Cardiac fibroblast (primary cell): ENCODE data around the gene OR52I1.

Experiments used
- DNase-seq, 2 donors: peaks; one replicate each; pipeline versions ENCODE4 v3.0.0 to v3.0.0-alpha.2; 2010; ENCODE audit warnings: low read depth in 2 of 2
- H3K4me3 ChIP-seq, 2 donors: replicated peaks in 1 of 2; 1 replicate in 1 of 2; 2 replicates in 1 of 2; pipeline ENCODE4 v1.5.1; 2011; ENCODE audit warnings: low read depth in 2 of 2, low read length in 2 of 2, mild to moderate bottlenecking in 2 of 2, moderate library complexity in 1 of 2
- TF ChIP-seq, protein P1 (sequence below): IDR thresholded peaks from one replicate; pipeline ENCODE4 v1.5.1; 2011; ENCODE audit warnings: low read depth, mild to moderate bottlenecking, low read length, inconsistent platforms

The OR52I1 gene

DNA sequence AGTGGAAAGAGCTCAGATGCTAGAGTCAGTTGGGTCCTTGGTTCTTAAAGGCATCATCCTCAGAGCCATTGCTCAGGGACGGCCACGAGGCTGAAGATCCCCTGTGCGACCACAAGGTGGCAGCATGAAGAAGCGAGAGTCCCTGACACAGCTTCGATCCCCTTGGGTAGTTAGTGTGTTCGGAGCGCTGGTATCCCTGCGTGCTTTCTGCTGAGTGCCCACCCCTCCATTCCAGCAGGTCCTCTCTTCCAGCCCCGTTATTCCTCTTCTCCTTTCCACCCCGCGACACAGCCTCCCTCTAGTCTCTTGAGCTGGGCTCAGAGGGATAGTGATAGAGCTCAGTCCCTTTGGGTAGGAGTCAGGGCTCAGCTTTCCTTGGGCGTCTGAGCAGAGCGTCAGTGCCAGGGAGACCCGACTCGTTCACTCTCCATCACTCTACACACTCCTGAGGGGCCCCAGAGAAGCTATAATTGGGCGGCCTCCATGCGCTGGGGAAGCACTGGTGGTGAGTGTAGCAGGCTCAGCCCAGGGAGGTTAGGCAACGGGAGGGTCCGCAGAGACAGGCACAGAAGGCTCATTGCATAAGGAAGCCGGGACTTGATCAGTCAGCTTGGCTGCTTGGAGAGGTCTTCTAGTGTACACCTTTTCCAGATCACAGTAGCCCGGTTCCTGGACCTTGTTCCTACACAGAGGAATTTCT is 43.3 kb downstream of the OR52I1 start, which contains the start of gene OR51D1:
Gene OR51D1 (plus strand): TSS at position 516 of the 700 bp plus-strand sequence. CDS start 2,314 bp downstream, outside the sequence.
- no peak within 1 kb of the TSS for H3K4me3 ChIP-seq
- peak; percentile 75 to 77 for DNase-seq
- TF ChIP-seq, protein P1, sequence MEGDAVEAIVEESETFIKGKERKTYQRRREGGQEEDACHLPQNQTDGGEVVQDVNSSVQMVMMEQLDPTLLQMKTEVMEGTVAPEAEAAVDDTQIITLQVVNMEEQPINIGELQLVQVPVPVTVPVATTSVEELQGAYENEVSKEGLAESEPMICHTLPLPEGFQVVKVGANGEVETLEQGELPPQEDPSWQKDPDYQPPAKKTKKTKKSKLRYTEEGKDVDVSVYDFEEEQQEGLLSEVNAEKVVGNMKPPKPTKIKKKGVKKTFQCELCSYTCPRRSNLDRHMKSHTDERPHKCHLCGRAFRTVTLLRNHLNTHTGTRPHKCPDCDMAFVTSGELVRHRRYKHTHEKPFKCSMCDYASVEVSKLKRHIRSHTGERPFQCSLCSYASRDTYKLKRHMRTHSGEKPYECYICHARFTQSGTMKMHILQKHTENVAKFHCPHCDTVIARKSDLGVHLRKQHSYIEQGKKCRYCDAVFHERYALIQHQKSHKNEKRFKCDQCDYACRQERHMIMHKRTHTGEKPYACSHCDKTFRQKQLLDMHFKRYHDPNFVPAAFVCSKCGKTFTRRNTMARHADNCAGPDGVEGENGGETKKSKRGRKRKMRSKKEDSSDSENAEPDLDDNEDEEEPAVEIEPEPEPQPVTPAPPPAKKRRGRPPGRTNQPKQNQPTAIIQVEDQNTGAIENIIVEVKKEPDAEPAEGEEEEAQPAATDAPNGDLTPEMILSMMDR, result peak; percentile 90

DNA sequence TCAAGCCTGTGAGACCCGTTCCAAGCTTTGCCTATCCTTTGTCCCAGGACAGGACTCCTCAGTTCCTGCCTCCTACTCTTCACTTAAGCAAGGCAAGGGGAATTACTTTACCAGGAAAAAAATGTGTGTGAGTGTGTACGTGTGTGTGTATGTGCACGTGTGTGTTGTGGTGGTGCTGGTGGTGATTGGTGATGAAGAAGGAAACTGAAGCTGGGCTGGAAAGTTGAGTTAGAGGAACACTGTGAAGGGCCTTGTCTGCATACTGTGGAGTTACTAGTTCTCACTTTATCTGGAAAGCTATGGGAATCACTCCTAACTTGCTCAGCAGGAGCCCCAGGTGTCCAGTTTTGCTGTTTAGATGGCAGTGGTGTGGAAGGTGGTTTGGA is 43.8 kb downstream of the OR52I1 start:
- H3K4me3 ChIP-seq, result no peak overlapping the region
- no peak for DNase-seq
- TF ChIP-seq, protein P1, result no peak

DNA sequence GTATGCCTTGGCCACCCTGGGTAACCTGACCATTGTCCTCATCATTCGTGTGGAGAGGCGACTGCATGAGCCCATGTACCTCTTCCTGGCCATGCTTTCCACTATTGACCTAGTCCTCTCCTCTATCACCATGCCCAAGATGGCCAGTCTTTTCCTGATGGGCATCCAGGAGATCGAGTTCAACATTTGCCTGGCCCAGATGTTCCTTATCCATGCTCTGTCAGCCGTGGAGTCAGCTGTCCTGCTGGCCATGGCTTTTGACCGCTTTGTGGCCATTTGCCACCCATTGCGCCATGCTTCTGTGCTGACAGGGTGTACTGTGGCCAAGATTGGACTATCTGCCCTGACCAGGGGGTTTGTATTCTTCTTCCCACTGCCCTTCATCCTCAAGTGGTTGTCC is 46.1 kb downstream of the OR52I1 start:
- TF ChIP-seq, protein P1, result no peak
- no peak overlapping the region for H3K4me3 ChIP-seq
- no peak for DNase-seq

DNA sequence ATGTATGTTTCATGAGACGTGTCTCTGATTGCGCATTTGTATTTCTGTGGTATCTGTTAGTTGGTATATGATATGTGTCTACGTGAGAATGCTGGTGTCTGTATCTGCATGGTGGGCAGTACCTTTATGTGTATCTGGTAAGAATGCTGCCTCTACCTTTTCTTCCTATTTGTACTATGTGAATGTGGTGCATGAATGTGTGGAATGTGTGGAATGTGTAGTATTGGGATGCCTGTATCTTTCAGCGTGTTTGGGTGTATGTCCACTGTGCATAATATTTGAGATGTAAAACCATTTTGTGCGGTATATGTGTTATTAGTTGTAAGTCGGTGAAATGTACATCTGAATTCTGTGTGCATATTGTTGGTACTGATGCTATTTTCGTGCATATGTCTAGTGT is 47.7 kb downstream of the OR52I1 start:
- no peak overlapping the region for H3K4me3 ChIP-seq
- TF ChIP-seq, protein P1, result no peak
- no peak for DNase-seq

DNA sequence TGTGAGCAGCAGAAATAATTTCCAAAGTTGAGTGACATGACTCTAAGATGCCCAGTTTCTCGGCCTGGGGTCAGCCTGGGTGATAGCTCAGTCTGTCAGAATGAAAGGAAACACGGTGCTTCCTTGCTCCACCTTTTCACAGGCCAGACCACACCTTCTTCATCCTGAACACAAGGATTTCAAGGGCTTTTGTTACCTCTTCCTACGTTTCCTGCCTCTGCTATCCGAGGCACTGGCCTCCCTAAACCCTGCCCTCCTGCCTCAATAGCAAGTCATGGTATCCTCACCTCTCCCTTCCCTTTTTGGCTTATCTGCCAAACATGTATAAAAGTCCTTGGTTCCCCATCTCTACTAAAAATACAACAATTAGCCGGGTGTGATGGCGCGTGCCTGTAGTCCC is 48.2 kb downstream of the OR52I1 start:
- TF ChIP-seq, protein P1, result no peak
- DNase-seq, result no peak
- H3K4me3 ChIP-seq, result no peak overlapping the region

DNA sequence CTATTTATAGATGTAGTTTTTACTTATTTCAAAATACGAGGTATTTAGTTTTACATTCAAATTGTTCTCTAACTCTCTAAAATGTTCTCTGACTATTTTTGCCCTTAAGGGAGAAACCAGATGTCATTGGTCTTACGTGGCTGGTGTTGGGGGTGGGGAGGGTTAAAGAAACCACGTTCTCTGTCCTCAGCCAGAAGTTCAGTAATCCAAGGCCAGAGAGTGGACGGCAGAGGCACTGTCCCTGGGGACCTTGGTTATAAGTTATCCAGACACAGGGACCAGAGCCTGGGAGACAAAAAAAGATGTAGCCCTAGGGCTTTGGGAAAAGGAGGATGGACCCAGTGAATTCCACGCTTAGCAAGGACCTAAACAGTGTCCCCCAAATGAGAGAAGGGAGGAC is 49.2 kb downstream of the OR52I1 start:
- peak in 1 of 2 donors; percentile 38 for DNase-seq
- TF ChIP-seq, protein P1, result no peak
- no peak overlapping the region for H3K4me3 ChIP-seq

GRCh38 chr11:4643682-4644081 is 49.8 kb downstream of the OR52I1 start, which contains the start of gene OR51E1:
OR51E1 (plus strand) TSS chr11:4643982; CDS start chr11:4652527, 8,545 bp downstream.
- TF ChIP-seq, protein P1, result no peak
- DNase-seq, result no peak
- H3K4me3 ChIP-seq, result no peak within 1 kb of the TSS
